HG03196 (cell line): ENCODE measurements around the gene HOXB3.

Experiments
- ATAC-seq: cut with Tn5 transposase; IDR thresholded peaks from one replicate; pipeline ENCODE4 v1.9.1; 2021; ENCODE audit not compliant: unreplicated experiment

Gene HOXB3

DNA sequence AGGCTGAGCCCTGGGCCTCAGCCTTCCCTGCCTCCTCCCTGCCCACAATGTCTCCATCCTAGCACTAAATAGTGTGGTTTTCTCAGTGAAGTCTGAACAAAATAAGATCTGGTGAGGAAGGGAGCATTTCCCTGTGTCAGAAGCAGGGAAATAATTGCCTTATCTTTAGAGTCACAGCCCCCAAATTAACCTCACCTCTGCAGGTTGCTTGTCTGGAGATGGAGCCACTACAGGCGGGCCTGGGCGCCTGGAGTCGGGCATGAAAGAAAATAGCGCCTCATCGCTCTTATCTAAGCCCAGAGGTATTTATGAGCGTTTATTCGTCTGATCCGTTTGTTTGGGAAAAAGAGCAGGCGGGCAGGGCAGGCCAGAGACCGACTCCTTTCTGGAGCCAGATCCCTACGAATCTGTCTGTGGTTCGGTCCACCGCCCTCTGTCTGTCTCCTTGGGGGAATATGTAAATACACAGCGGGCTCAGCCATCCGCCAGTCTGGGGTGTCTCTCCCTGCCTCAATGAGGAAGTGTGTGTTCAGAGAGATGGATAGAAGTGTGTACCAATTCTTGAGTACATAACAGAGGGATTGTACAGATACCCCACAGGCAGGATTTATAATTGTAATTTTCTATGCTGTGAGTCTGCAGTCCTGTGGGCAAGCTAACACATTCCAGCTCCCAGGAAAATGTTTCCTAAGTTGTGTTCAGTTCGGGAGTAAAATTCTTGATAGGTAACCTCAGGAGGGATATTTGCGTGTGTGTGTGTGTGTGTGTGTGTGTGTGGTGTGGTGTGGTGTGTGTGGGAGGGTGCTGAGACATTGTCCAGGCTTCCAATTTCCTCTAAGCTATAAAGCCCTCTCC lies 10.4 kb upstream of the HOXB3 start:
- ATAC-seq, result no peak

DNA sequence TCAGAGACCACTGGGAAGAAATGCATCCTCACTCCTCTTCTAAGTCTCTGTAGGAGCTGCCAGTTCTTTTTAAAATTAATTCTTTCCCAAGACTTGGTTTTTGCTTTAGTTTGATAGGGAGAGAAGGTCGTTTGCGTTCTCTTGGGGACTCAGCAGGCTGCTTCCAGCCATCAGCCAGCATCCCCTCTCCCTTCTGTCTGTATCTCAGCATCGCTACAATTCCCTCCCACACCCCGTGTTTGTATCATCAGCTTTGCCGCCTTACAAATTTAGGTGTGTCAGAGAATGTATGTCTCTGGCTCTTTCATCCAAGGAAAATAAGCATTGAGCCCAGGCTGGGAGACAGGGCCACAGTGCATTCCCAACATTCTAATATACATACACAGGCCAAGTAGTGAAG lies 9.3 kb upstream of the HOXB3 start:
- ATAC-seq, result no peak

DNA sequence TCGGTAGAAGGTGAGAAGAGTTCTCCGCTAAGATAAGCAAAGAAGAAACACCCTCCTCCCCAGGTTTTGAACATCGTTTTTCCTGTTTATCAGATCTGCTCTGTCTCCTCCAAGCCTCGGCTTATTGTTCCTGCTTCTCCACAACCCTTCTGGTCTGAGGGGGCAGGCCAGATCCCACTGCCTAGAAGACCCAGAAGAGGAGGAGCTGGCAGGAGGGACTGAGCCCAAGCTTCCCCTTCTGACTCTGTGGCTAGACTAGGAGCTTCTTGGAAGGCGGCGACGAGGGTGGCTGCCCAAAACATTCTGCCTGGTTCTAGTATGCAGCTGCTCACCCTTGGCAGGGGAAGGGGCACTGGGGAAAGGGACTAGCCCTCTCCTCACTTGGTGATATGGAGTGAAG lies 8.7 kb upstream of the HOXB3 start:
- ATAC-seq, result no peak

DNA sequence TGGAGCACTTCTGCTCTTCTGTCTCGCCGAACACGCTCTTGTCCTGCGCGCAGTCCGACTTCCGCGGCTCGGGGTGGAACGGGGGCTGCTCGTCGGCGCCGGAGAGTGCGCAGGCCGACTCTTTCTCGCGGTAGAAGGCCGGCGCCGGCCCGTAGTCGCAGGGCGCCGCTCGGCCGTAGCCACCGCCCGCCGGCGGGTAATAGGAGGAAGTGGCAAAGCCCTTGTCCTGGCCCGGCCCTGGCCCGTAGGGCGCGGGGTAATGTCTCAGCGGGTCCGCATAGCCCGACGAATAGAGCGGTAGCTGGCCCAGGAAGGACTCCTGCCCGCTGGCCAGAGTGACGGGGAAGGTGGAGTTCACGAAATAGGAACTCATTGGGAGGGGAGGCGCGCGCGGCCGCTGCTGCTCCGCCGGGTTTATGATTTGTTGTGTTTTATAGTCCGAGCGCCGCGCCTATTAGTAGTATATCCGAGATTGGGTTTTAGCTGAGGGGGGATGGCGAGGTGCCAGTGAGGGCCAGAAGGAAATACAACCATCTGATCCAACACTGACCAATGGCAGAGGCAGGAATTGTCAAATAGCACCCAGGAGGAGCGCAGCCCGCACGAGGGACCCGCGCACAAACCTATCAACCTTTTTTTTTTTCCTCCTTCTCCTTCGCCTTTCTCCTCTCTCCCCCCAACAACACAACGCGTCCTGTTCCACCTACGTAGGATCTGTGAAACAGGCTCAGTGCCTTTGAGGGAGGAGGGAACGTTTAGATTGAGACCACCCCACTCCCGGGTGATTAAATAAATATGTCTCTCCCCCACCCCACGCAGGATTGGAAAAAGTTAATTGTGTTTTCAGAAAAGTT lies 8.0 kb upstream of the HOXB3 start:
- no peak for ATAC-seq

DNA sequence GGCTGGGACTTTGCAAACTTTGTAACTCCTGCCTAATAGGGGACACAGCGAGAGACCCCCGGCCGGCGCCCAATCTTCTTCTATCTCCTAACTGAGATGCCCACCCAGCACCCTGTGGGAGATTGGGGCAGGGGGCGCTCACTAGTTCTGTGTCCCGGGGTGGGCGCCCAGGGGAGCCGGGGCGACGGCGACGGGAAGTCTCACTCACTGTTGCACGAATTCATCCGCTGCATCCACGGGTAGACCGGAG lies 7.4 kb upstream of the HOXB3 start:
- no peak for ATAC-seq

DNA sequence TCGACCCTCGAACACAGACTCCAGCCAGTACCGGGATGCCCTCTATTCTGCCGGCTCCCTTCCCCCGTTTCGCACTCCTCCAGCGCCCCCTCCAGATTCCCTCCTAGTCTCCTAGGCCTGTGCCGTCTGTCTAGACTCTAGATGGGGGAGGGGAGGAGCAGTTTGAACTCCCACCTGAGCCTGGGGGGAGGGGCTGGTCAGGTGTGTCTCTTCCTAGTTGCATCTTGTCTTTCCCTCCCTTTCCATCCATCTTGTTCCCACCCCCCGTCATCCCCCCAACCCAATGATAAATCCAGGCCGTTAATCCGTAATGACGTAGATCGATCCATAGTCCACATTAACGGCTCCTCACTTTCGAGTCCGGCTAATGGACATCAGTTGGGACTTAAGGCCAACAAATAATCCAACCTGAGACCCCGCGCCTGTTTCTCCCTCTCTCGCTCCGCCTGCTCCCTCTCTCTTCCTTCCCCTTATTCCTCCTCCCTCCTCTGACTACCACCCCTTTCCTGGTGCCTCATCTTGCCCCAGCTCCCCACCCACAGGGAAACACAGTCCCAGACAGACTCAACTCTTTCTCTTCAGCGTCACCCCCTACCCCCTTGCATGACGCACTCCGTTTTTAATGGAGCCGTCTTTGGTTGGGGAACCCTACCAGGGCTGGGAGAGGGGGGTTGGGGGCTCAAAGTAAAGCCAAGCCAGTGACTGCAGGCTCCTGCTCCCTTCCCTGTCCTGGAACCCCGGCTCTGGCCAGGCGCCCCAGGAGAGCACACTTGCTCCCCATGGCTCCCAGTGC lies 6.9 kb upstream of the HOXB3 start:
- ATAC-seq, result no peak

DNA sequence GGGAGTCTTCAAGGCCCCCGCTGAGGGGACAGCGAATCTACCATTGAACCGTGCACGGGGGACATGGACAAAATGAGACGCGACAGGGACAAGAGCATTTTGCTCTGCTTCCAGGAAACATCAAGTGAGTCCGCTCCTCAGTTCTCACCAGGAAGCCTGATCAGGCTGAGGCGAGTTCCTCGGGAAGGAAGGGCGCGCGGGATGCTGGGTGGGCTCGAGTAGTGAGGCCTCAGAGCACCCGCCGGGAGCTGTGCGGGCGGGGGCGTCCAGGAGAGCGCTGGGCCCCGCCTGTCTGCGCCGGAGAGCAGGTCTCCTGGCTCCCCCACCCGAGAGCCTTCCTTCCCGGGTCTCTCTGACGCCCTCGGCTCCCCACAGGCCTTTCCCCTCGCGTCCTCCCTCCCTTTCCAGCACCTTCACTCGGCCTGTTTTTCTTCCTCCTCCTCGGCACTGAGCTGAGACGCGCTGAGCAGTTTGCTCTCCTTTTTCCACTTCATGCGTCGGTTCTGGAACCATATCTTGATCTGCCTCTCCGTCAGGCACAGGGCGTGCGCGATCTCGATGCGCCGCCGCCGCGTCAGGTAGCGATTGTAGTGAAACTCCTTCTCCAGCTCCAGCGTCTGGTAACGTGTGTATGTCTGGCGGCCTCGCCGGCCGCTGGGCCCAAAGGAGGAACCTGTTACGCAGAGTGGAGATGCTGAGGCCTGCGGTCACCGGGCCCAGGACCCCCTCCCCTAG lies 6.1 kb upstream of the HOXB3 start:
- ATAC-seq, result no peak

DNA sequence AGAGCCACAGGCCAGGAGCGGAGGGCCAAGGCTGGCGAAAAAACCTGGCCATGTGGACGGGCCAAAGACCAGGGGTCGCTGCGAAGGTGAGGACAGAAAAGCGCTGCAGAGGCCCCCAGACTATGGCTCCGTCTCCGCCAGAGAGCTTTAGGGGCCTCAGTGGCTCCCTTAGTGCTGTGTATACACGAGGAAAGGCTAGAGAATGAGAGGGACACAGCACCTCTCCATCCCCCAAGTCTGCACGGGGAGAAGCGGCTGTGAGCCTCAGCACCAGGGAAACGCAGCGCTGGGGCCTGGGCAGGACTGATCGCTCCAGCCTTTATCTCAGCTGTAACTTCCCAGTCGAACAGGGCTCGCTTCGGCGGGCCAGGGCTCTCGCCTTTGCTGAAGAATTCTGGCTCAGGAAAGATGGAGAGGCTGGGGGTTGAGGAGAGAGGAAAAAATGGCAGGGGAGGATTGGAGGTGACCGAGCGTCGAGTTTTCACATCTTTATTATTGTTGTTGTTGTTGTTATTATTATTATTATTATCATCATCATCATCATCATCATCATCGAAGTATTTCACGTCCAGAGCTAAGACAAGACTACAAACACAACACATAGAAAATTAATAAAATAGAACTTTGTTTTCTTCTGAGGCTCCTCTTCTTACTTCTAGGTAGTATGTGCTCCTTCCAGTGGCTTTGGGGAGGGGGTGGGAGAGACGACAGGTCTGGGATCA lies 5.4 kb upstream of the HOXB3 start:
- ATAC-seq, result no peak

DNA sequence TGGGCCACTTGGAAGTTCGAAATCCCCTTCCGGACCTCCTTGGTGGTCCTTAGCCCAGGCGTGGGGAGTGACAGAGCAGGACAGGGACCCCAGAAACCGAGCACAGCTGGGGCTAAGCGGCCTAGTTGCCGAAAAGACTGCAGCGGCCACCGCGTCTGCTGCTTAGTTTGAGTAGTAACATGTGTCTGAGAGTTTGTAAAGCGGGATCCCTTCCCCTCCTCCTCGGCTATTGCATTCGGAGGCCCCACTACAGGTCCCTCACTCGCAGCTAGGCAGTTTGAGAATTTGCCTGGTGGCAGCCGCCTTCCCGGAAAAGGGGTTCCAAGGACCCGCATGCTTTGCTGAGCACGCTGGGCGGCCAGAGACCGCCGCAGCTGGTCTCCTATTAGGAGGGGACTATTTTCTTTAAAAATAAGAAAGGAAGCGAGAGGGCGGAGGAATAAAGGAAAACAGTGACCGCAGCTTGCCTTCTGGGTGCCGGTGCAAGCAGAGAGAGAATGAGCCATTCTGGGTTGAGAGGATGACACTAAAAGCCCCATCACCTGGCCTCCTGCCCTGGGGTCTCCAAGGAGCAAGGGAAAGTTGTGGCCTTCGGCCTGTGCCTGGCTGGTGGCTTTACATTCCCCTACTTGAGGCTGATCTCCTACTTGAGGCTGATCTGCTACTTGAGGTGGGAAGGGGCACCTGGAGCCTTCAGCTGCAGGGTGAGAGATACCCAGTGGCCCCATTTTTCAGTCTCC lies 4.7 kb upstream of the HOXB3 start:
- ATAC-seq, result no peak

DNA sequence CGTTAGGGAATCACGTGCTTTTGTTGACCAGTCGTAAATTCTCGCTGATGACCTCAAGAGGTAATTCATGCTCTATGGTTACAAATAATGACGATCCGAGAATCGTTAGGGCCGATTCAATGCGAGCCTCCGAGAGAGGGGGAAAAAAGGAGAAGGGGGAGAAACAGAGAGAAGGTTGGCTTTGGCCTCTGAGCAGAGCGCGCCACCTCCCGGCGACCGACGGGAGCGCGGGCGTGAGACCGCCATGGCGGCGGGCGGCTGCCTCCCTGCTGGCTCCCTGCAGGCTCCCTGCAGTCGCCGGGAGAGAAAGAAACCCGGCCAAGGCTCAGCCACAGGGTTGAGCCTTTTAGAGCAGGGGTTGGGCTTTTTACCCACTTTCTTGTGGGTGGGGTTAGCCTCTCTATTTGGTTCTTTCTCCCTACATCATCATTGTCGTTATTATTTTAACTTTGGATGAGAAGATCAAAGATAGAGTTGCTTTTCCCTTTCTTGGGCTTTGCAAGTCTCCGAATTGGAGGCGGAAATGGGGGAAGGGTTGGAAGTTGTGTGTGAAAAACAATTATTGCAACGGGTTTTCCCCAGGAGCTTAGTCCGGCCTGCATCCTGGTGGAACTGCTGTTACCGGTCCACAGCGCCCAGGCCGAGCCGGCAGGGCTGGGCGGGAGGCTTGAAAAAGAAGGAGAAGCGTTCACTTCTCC lies 3.9 kb upstream of the HOXB3 start:
- ATAC-seq, result peak; percentile 40

DNA sequence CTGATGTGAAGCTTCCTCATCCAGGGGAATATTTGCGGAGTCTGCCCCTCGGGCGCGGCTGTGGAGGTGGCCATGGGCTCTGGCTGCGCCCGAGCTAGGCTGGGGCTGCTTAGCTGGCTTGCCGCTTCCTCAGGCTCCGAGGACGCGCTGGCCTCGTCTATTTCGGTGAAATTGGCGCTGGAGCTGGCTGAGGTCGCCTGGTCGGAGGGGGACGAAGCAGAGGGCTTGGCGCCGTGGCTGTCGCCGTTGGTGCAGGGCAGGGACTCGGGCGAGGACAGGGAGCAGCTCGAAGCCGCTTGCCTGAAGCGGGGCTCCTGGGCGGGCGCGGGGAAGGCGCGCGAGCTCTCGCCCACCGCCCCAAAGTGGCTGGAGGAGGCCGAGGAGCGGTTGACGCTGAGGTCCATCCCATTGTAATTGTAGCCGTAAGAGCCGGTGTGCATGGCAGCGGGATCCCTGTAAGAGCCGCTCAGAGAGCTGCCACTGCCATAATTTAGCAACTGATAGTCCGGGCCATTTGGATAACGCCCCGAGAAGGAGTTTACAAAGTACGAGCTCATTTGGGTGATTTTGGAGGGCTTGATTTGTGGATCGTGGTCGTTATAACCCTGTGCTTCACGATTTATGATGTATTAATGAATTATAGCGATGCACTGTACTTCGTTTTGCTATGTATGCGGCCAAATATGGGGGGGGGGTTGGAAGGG lies 3.2 kb upstream of the HOXB3 start, which contains the start of gene HOXB5:
TSS of gene HOXB5 (minus strand) at position 654 of the 704 bp plus-strand sequence. CDS start at position 557, 97 bp downstream.
- ATAC-seq, result no peak

DNA sequence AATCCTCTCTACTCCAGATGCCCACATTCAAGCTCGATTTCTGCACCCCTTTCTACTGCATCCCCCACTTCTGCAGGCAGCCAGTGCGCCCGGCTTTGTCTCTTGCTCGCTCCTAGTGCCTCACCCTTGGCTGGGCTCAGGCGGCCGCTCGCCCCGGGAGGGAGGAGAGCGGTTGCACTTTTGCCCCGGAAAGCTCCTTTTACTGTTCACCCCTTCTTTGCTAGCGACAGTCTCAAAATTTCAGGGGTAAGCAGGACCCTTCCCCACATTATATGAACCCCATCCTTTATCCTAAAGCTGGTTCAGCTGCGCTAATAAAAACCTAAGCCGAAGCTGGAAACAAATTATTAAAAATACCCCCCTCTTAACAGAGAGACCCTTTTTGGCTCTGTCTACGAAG lies 2.5 kb upstream of the HOXB3 start:
- no peak for ATAC-seq

DNA sequence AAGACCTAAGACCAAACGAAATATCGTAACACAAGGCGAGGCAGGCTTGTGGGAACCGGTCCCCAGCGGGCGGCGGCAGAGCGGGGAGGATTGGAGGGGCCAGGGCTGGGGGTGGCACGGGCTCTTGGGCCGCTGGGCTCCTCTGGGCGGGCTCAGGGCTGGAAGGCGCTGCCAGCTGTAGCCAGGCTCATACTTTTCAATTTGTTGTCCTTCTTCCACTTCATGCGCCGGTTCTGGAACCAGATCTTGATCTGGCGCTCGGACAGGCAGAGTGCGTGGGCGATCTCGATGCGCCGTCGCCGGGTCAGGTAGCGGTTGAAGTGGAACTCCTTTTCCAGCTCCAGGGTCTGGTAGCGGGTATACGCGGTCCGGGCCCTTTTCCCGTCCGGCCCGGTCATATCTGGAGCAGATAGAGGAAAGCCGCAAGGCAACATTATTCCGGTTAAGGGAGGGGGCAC lies 2.0 kb upstream of the HOXB3 start:
- no peak for ATAC-seq

DNA sequence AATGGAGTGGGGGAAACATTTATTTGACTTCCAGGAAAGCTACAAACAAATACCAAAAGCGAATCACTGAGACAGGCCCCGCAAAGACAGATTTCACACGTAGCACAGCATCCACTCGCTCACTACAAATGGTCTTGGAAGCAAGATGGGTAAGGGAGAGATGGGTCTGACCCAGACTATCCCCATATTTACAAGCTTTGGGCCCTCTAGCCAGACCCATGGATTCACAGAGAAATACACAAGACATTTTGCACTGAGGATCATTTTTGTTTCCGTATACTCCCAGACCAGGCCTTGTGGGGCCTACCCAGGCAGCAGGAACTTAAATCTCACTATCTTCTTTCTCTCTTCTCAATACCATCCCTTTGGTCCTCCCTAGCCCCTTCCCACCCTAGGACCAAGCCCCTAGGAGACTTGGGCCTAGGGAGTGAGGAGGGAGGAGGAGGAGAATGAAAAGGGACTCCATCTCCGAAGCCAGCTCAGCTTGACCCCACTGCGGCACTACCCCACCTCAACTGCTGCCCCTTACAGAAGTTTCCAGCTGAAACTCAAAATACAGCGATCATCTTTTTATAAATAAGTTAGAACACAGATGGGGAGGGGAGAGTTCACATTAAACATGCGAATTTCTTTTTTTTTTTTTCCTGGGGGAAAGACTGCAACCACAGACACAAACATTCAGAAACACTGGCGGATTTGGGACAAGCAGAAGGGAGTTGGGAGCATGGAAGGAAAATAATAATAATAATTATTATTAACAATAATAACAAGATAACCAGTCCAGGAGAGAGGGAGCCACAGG lies 1.4 kb upstream of the HOXB3 start:
- no peak for ATAC-seq

DNA sequence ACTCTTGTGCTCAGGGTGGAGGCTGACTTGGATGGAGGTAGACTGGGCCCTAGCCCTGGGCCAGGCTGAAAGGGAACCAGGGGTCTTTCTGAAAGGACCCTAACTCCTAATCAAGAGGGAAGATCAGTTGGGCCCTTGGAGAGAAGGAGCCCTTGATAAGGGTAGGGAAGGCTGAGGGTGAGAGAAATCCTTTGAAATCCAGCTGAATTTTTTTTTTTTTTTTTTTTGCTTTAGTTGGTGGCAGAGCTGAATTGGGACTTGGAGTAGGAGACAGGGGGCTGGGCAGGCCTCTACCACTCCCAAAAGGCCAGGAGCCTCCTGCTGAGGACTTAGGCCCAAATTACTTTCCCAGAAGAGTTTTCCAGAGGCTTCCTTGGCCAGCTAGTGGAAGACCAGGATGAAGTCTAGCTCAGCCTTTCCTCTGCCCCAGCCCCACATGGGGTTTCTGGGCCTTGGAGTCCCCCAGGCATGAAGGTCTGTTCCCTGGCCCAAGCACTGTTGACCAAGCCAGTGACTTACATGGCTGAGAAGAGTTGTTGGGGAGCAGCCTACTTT lies 643 bp upstream of the HOXB3 start:
- no peak for ATAC-seq

DNA sequence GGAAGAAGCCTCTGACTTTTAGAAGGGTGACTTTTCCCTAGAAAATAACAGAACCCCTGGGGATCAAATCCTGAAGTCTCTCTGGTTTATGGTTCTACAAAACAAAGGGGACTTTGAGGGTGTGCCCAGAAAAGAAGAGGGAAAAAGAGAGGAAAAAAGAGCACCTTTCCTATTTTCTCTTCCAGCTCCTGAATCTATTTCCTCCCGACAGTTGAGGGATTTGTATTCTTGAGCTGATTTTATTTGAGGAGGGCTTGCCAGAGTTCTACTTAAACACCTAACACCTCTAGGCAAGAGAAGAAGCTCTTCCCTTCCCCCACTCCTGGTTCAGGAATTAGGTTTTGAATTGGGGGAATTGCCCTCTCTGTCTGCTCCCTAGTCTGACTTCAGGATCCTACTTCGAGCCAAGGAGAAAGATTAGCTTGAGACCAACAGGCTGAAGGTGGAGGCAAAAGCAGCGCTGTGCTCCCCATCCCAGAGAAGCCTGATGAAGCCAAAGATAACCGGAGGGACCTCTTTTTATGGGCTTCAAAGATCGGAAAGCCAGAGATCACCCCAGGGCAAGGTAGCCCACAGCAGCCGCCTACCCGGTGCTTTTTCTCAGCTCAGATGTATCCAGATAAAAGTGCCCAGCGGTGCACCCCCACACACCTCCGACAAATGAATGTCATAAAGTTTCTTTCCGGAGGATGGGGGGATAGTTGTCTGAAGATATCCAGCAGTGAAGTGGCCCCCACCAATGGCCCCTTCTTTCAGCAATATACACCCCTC lies 796 bp downstream of the HOXB3 start:
- ATAC-seq, result no peak
